IMR-90 (cell line): ENCODE results near the gene FES. TPM values are rescaled to one million over a fixed set of nuclear protein-coding genes. Genes with fewer than 3 reads are reported as not detected.

Experiments used
- ATAC-seq: fragments of 200-7000 bp; cut with Tn5 transposase; 2 replicates; pipeline ENCODE4 v1.9.1; 2020; ENCODE audit warnings: low read depth, mild to moderate bottlenecking, moderate library complexity
- BruUV-seq: library from RNA; stranded (reverse); fragments of 400-500 nt; replicated peaks from 2 replicates; lab custom pipeline; 2021; lab: Mats Ljungman, UMichigan
- CTCF ChIA-PET: fragments of 300-600 bp; formaldehyde crosslinking; extraction: SDS; loops from one replicate; lab custom pipeline; 2021; ENCODE audit warnings: antibody characterized with exemption; lab: Yijun Ruan, JAX
- POLR2A ChIA-PET: fragments of 300-600 bp; sonication (Branson Sonifier 250); formaldehyde crosslinking; loops from one replicate; lab custom pipeline; 2022; ENCODE audit warnings: antibody characterized with exemption; ENCODE audit not compliant: unreplicated experiment; lab: Charles Lee
- DNase-seq: peaks from one replicate; pipeline ENCODE4 v3.0.0; 2013
- H2AFZ ChIP-seq: replicated peaks from 2 replicates; pipeline ENCODE3; 2013; ENCODE audit warnings: low read length, mild to moderate bottlenecking; ENCODE audit not compliant: poor library complexity
- H2AK5ac ChIP-seq: 2 replicates; pipeline ENCODE4 v1.6.1; 2013; ENCODE audit warnings: low read depth, low read length, inconsistent platforms
- H2AK9ac ChIP-seq: replicated peaks from 2 replicates; pipeline ENCODE3; 2013; ENCODE audit warnings: mild to moderate bottlenecking, low read depth, low read length, moderate library complexity; ENCODE audit not compliant: poor library complexity
- H2BK120ac ChIP-seq: 2 replicates; pipeline ENCODE4 v1.6.1; 2013; ENCODE audit warnings: low read depth, low read length, inconsistent platforms
- H2BK15ac ChIP-seq: 3 replicates; pipeline ENCODE4 v1.6.1; 2013; ENCODE audit warnings: low read depth, low read length, inconsistent platforms
- H2BK20ac ChIP-seq: 2 replicates; pipeline ENCODE4 v1.6.1; 2013; ENCODE audit warnings: low read depth, mild to moderate bottlenecking, inconsistent platforms, low read length, moderate library complexity
- H2BK5ac ChIP-seq: 2 replicates; pipeline ENCODE4 v1.6.1; 2013; ENCODE audit warnings: mild to moderate bottlenecking, low read depth, low read length, inconsistent platforms; ENCODE audit not compliant: poor library complexity, severe bottlenecking
- H3K14ac ChIP-seq: replicated peaks from 2 replicates; pipeline ENCODE4 v1.6.1; 2013; ENCODE audit warnings: low read depth, low read length, inconsistent platforms
- H3K18ac ChIP-seq: 2 replicates; pipeline ENCODE4 v1.6.1; 2013; ENCODE audit warnings: low read depth, low read length, control low read depth
- H3K23ac ChIP-seq: 2 replicates; pipeline ENCODE4 v1.6.1; 2013; ENCODE audit warnings: low read depth, low read length, inconsistent platforms
- H3K27ac ChIP-seq: 2 replicates; pipeline ENCODE4 v1.5.1; 2013; ENCODE audit warnings: mild to moderate bottlenecking, control low read depth, low read length; ENCODE audit not compliant: insufficient read depth
- H3K27me3 ChIP-seq: 2 replicates; pipeline ENCODE4 v1.6.1; 2013; ENCODE audit warnings: low read length; ENCODE audit not compliant: control insufficient read depth, insufficient read depth
- H3K36me3 ChIP-seq: 2 replicates; pipeline ENCODE4 v1.6.1; 2013; ENCODE audit warnings: low read length, mixed read lengths; ENCODE audit not compliant: control insufficient read depth, insufficient read depth
- H3K4ac ChIP-seq: 2 replicates; pipeline ENCODE4 v1.6.1; 2013; ENCODE audit warnings: low read depth, low read length, inconsistent platforms
- H3K4me1 ChIP-seq: 2 replicates; pipeline ENCODE4 v1.6.1; 2013; ENCODE audit warnings: low read length, mixed read lengths; ENCODE audit not compliant: control insufficient read depth, insufficient read depth
- H3K4me2 ChIP-seq: 2 replicates; pipeline ENCODE4 v1.6.1; 2013; ENCODE audit warnings: low read depth, mild to moderate bottlenecking, control low read depth, low read length, moderate library complexity
- H3K4me3 ChIP-seq: 2 replicates; pipeline ENCODE4 v1.5.1; 2013; ENCODE audit warnings: low read depth, mild to moderate bottlenecking, control low read depth, low read length, moderate library complexity; ENCODE audit not compliant: insufficient read depth
- H3K56ac ChIP-seq: 2 replicates; pipeline ENCODE4 v1.6.1; 2013; ENCODE audit warnings: low read length, inconsistent platforms; ENCODE audit not compliant: insufficient read depth; ENCODE audit errors: extremely low read depth
- H3K79me1 ChIP-seq, 2 experiments: 2 replicates each; pipeline ENCODE4 v1.6.1; 2013; ENCODE audit warnings: low read length in 2 of 2, inconsistent platforms in 1 of 2, low read depth in 1 of 2
- H3K9ac ChIP-seq: 2 replicates; pipeline ENCODE4 v1.6.1; 2013; ENCODE audit warnings: low read depth, low read length, control low read depth
- H3K9me1 ChIP-seq: 2 replicates; pipeline ENCODE4 v1.6.1; 2013; ENCODE audit warnings: low read length, inconsistent platforms; ENCODE audit not compliant: insufficient read depth
- H3K9me3 ChIP-seq: 2 replicates; pipeline ENCODE4 v1.6.1; 2013; ENCODE audit warnings: low read length; ENCODE audit not compliant: control insufficient read depth, insufficient read depth
- H4K20me1 ChIP-seq: 2 replicates; pipeline ENCODE4 v1.6.1; 2013; ENCODE audit warnings: low read length, inconsistent platforms; ENCODE audit not compliant: insufficient read depth
- H4K5ac ChIP-seq: 2 replicates; pipeline ENCODE4 v1.6.1; 2013; ENCODE audit warnings: mild to moderate bottlenecking, low read depth, low read length, control low read depth
- H4K8ac ChIP-seq, 2 experiments: 2 replicates each; pipeline ENCODE4 v1.6.1; 2013; ENCODE audit warnings: low read depth in 2 of 2, low read length in 2 of 2, control low read depth in 1 of 2, inconsistent platforms in 1 of 2
- H4K91ac ChIP-seq: 2 replicates; pipeline ENCODE4 v1.6.1; 2013; ENCODE audit warnings: low read depth, low read length, inconsistent platforms; ENCODE audit not compliant: insufficient read depth
- BHLHE40 ChIP-seq: fragments of 150-350 bp; IDR thresholded peaks from 2 replicates; pipeline ENCODE4 v1.6.1; 2016; ENCODE audit warnings: mild to moderate bottlenecking, low read depth, low read length
- CEBPB ChIP-seq: IDR thresholded peaks from 2 replicates; pipeline ENCODE4 v1.6.1; 2012; ENCODE audit warnings: low read depth, low read length, improper control_type of control experiment
- CHD1 ChIP-seq: IDR thresholded peaks from 2 replicates; pipeline ENCODE4 v1.6.1; 2012; ENCODE audit warnings: low read depth, low read length, improper control_type of control experiment
- FOS ChIP-seq: fragments of 150-350 bp; IDR thresholded peaks from 2 replicates; pipeline ENCODE4 v1.6.1; 2016; ENCODE audit warnings: low read depth, low read length
- MAFK ChIP-seq: IDR thresholded peaks from 2 replicates; pipeline ENCODE4 v1.6.1; 2012; ENCODE audit warnings: low read depth, low read length, improper control_type of control experiment
- MAZ ChIP-seq: IDR thresholded peaks from 2 replicates; pipeline ENCODE4 v1.6.1; 2012; ENCODE audit warnings: low read depth, mild to moderate bottlenecking, low read length, improper control_type of control experiment, moderate library complexity, borderline replicate concordance
- MXI1 ChIP-seq: IDR thresholded peaks from 2 replicates; pipeline ENCODE4 v1.6.1; 2012; ENCODE audit warnings: low read depth, mild to moderate bottlenecking, low read length, moderate library complexity, borderline replicate concordance
- NFE2L2 ChIP-seq: fragments of 150-350 bp; IDR thresholded peaks from 2 replicates; pipeline ENCODE4 v1.6.1; 2016; ENCODE audit warnings: low read depth, mild to moderate bottlenecking, low read length
- POLR2A ChIP-seq: IDR thresholded peaks from 2 replicates; pipeline ENCODE4 v1.6.1; 2012; ENCODE audit warnings: mild to moderate bottlenecking, low read depth, low read length
- RAD21 ChIP-seq: IDR thresholded peaks from 2 replicates; pipeline ENCODE4 v1.6.1; 2012; ENCODE audit warnings: low read length, improper control_type of control experiment
- RCOR1 ChIP-seq: IDR thresholded peaks from 2 replicates; pipeline ENCODE4 v1.6.1; 2012; ENCODE audit warnings: mild to moderate bottlenecking, low read length, improper control_type of control experiment; ENCODE audit not compliant: insufficient replicate concordance
- RFX5 ChIP-seq: IDR thresholded peaks from 2 replicates; pipeline ENCODE4 v1.8.0; 2012; ENCODE audit warnings: low read depth, mild to moderate bottlenecking, low read length, moderate library complexity
- SMC3 ChIP-seq: fragments of 150-350 bp; IDR thresholded peaks from 2 replicates; pipeline ENCODE4 v1.6.1; 2016; ENCODE audit warnings: low read depth, mild to moderate bottlenecking, antibody characterized with exemption, low read length, moderate library complexity
- WGBS, 2 experiments: methylation state at CpG; one replicate each; pipeline versions ENCODE4 v1.1.5 to v1.1.7; 2013; ENCODE audit warnings: missing lambda C conversion rate in 2 of 2; ENCODE audit not compliant: insufficient read length in 1 of 2; ENCODE audit errors: extremely low coverage in 2 of 2; 5-methylcytosine and 5-hydroxymethylcytosine counted together
- dilution Hi-C: fragments of 300-500 bp; cut with HindIII; formaldehyde crosslinking; loops from one replicate; pipeline ENCODE4 v1.14.3; 2018; ENCODE audit warnings: low sequenced_read_pairs; ENCODE audit not compliant: unreplicated experiment
- in situ Hi-C: fragments of 300-500 bp; cut with MboI; formaldehyde crosslinking; loops from 3 replicates; pipeline ENCODE4 v1.14.3; 2019; ENCODE audit warnings: low sequenced_read_pairs, inconsistent platforms, mixed read lengths
- intact Hi-C: fragments of 100-400 bp; cut with micrococcal nuclease; formaldehyde crosslinking; loops from 2 replicates; pipeline ENCODE4 v1.10.0; 2022
- polyA plus RNA-seq, 3 experiments: library from polyadenylated mRNA; depleted of rRNA; stranded (reverse); fragments of >200 nt; gene quantifications; 2 replicates each; pipeline ENCODE4 v1.2.3, GENCODE V29; 2012; ENCODE audit warnings: low replicate concordance in 1 of 3
- total RNA-seq: library from RNA; depleted of rRNA; stranded (reverse); fragments of >200 nt; gene quantifications from 2 replicates; pipeline ENCODE4 v1.2.3, GENCODE V29; 2012
- TF ChIP-seq, protein P1 (sequence below): fragments of 150-350 bp; IDR thresholded peaks from 2 replicates; pipeline ENCODE4 v1.6.1; 2016; ENCODE audit warnings: low read depth, mild to moderate bottlenecking, low read length, moderate library complexity, borderline replicate concordance
- TF ChIP-seq, protein P2 (sequence below): conservative IDR thresholded peaks from 2 replicates; pipeline ENCODE4 v1.5.1; 2012; ENCODE audit warnings: mild to moderate bottlenecking, low read depth, low read length, improper control_type of control experiment
- TF ChIP-seq, protein P3 (sequence below): fragments of 150-350 bp; IDR thresholded peaks from 2 replicates; pipeline ENCODE4 v1.6.1; 2017; ENCODE audit warnings: mild to moderate bottlenecking, antibody characterized with exemption, low read length, low read depth

FES gene
- total and polyA plus RNA-seq, 2 of the 4 experiments (the other 2 are of a cell fraction): 10.5 to 11.7 TPM

DNA sequence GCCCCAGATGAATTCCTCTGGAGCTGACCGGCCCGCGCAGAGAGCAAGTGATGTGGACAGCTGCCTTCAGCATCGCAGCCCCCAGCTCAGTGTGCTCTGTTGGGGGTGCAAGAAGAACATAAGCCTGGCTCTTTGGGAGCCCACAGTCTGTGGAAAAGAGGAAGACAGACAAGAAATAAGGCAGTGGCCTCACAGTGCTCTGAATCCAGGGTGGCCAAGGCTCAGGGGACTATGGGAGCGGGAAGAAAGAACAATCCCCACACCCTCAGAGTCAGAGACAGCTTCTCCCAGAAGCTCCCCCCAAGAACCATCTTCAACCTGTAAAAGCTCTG, 48.3 kb downstream of the FES start:
- H3K9me1 ChIP-seq: peaks cover 13% of the 10 kb centered on the region
- H3K4me2 ChIP-seq: no peak overlapping the region
- H4K91ac ChIP-seq: peak overlapping the region; percentile 24; the same call in 1 of the 2 replicates
- ChIA-PET POLR2A (no interaction called here), CTCF (interaction anchor here (0.6 to 1.9 kb wide), 5 partner anchors 9 to 285 kb away, joined by 3 to 8 read pairs (median 5); partner anchors contain the start of gene MAN2A2)
- 20% methylated on average over 1 of the region's 5 CpGs; no CpG with 5 or more reads in 1 of the 2 experiments for WGBS, 2 experiments
- DNase-seq (no peak), ATAC-seq (no peak)
- peak overlapping the region in 1 of 2 experiments; percentile 68; a peak in 3 of 4 replicates for H4K8ac ChIP-seq
- H3K14ac ChIP-seq: peak overlapping the region; percentile 13; the same call in 1 of the 2 replicates
- peak overlapping the region; percentile 18; the same call in 1 of the 2 replicates for H3K4ac ChIP-seq
- no peak overlapping the region for H2BK15ac ChIP-seq
- H3K27ac ChIP-seq: no peak overlapping the region
- no peaks in the 10 kb centered on the region for H3K9me3 ChIP-seq
- no peak overlapping the region for H3K18ac ChIP-seq
- intact Hi-C loops (no loop called here), dilution Hi-C loops (no loop called here), in situ Hi-C loops (no loop called here)
- no peak overlapping the region for H3K9ac ChIP-seq
- no peaks in the 10 kb centered on the region for H3K27me3 ChIP-seq
- no peak overlapping the region for H2AK5ac ChIP-seq
- peak overlapping the region; percentile 95 for H2AFZ ChIP-seq
- H3K4me3 ChIP-seq: no peak overlapping the region
- H4K20me1 ChIP-seq: peaks cover 6% of the 10 kb centered on the region; the same call in 1 of the 2 replicates
- peaks cover 2% of the 10 kb centered on the region; the same call in 1 of the 2 replicates for H3K36me3 ChIP-seq
- peaks cover 11% of the 10 kb centered on the region for H3K4me1 ChIP-seq
- no peak overlapping the region for H3K56ac ChIP-seq
- H3K79me1 ChIP-seq: peaks cover 19 to 45% of the 10 kb centered on the region in 2 experiments
- no TSS peak for BruUV-seq
- H4K5ac ChIP-seq: no peak overlapping the region
- H3K23ac ChIP-seq: no peak overlapping the region
- H2BK5ac ChIP-seq: no peak overlapping the region
- peak overlapping the region; percentile 17 for H2AK9ac ChIP-seq
- no peak overlapping the region for H2BK20ac ChIP-seq
- H2BK120ac ChIP-seq: no peak overlapping the region
- TF ChIP-seq CEBPB (no peak), RAD21 (no peak), RFX5 (no peak), POLR2A (no peak), RCOR1 (no peak), BHLHE40 (no peak), FOS (no peak), MAZ (no peak), MAFK (no peak), SMC3 (no peak), NFE2L2 (no peak), CHD1 (no peak), MXI1 (no peak)
- TF ChIP-seq, protein P1, sequence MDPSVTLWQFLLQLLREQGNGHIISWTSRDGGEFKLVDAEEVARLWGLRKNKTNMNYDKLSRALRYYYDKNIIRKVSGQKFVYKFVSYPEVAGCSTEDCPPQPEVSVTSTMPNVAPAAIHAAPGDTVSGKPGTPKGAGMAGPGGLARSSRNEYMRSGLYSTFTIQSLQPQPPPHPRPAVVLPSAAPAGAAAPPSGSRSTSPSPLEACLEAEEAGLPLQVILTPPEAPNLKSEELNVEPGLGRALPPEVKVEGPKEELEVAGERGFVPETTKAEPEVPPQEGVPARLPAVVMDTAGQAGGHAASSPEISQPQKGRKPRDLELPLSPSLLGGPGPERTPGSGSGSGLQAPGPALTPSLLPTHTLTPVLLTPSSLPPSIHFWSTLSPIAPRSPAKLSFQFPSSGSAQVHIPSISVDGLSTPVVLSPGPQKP: no peak
- TF ChIP-seq, protein P2, sequence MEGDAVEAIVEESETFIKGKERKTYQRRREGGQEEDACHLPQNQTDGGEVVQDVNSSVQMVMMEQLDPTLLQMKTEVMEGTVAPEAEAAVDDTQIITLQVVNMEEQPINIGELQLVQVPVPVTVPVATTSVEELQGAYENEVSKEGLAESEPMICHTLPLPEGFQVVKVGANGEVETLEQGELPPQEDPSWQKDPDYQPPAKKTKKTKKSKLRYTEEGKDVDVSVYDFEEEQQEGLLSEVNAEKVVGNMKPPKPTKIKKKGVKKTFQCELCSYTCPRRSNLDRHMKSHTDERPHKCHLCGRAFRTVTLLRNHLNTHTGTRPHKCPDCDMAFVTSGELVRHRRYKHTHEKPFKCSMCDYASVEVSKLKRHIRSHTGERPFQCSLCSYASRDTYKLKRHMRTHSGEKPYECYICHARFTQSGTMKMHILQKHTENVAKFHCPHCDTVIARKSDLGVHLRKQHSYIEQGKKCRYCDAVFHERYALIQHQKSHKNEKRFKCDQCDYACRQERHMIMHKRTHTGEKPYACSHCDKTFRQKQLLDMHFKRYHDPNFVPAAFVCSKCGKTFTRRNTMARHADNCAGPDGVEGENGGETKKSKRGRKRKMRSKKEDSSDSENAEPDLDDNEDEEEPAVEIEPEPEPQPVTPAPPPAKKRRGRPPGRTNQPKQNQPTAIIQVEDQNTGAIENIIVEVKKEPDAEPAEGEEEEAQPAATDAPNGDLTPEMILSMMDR: no peak
- TF ChIP-seq, protein P3, sequence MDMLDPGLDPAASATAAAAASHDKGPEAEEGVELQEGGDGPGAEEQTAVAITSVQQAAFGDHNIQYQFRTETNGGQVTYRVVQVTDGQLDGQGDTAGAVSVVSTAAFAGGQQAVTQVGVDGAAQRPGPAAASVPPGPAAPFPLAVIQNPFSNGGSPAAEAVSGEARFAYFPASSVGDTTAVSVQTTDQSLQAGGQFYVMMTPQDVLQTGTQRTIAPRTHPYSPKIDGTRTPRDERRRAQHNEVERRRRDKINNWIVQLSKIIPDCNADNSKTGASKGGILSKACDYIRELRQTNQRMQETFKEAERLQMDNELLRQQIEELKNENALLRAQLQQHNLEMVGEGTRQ: no peak
